Measurements from ENCODE around the gene ZNF775.

Gene ZNF775

GRCh38 chr7:150435047-150435389 is 55.9 kb downstream of the ZNF775 start:
- ChIA-PET CTCF (no interaction called here), POLR2A (no interaction called here)
- DNase-seq (ENCODE audit: extremely low spot score), result no peak
- TF ChIP-seq PKNOX1 (IDR thresholded peaks at IDR 0.05) (no peak), HDGF (IDR thresholded peaks at IDR 0.05; ENCODE audit: borderline replicate concordance) (no peak), ELF4 (IDR thresholded peaks at IDR 0.05) (no peak), LEF1 (IDR thresholded peaks at IDR 0.05; ENCODE audit: borderline replicate concordance) (no peak), ARNT (IDR thresholded peaks at IDR 0.05) (no peak), FOXK2 (IDR thresholded peaks at IDR 0.05) (no peak), L3MBTL2 (conservative IDR thresholded peaks at IDR 0.05) (no peak), FOXM1 (IDR thresholded peaks at IDR 0.05; ENCODE audit: borderline replicate concordance) (no peak), SP1 (IDR thresholded peaks at IDR 0.05) (no peak)

GRCh38 chr7:150435390-150436073 is 56.4 kb downstream of the ZNF775 start:
- TF ChIP-seq FOXA1 (IDR thresholded peaks at IDR 0.05), result no peak
- POLR2A ChIA-PET, result no interaction called here
- CTCF ChIA-PET, result no interaction called here
- DNase-seq (ENCODE audit: extremely low spot score), result no peak

- TF ChIP-seq PKNOX1 (IDR thresholded peaks at IDR 0.05) (no peak), NFRKB (IDR thresholded peaks at IDR 0.05) (no peak), FOXA1 (IDR thresholded peaks at IDR 0.05) (no peak), L3MBTL2 (conservative IDR thresholded peaks at IDR 0.05) (no peak), ARNT (IDR thresholded peaks at IDR 0.05) (no peak), LEF1 (IDR thresholded peaks at IDR 0.05; ENCODE audit: borderline replicate concordance) (no peak), FOXK2 (IDR thresholded peaks at IDR 0.05) (no peak), FOXM1 (IDR thresholded peaks at IDR 0.05; ENCODE audit: borderline replicate concordance) (no peak), ZNF384 (IDR thresholded peaks at IDR 0.05) (no peak)
- no peak for DNase-seq (ENCODE audit: extremely low spot score)
- ChIA-PET CTCF (no interaction called here), POLR2A (no interaction called here)
These were observed 60.8 kb downstream of the ZNF775 start for GRCh38 chr7:150439967-150440366.

- POLR2A ChIA-PET, result no interaction called here
- CTCF ChIA-PET, result no interaction called here
- TF ChIP-seq FOXA1 (IDR thresholded peaks at IDR 0.05) (no peak), LEF1 (IDR thresholded peaks at IDR 0.05; ENCODE audit: borderline replicate concordance) (no peak), ELF4 (IDR thresholded peaks at IDR 0.05) (no peak), ZNF384 (IDR thresholded peaks at IDR 0.05) (no peak), NFRKB (IDR thresholded peaks at IDR 0.05) (no peak), FOXK2 (IDR thresholded peaks at IDR 0.05) (no peak), ARNT (IDR thresholded peaks at IDR 0.05) (no peak)
- no peak for DNase-seq (ENCODE audit: extremely low spot score)
These were observed 62.4 kb downstream of the ZNF775 start for GRCh38 chr7:150441524-150441923.

- ChIA-PET POLR2A (no interaction called here), CTCF (no interaction called here)
- no peak for TF ChIP-seq FOXM1 (IDR thresholded peaks at IDR 0.05; ENCODE audit: borderline replicate concordance)
- no peak for TF ChIP-seq TARDBP (IDR thresholded peaks at IDR 0.05)
- no peak for TF ChIP-seq FOXK2 (IDR thresholded peaks at IDR 0.05)
- no peak for TF ChIP-seq PKNOX1 (IDR thresholded peaks at IDR 0.05)
- TF ChIP-seq FOXA1 (IDR thresholded peaks at IDR 0.05), result no peak
- TF ChIP-seq SP1 (IDR thresholded peaks at IDR 0.05), result no peak
- no peak for TF ChIP-seq LEF1 (IDR thresholded peaks at IDR 0.05; ENCODE audit: borderline replicate concordance)
- no peak for TF ChIP-seq CTBP1 (IDR thresholded peaks at IDR 0.05; ENCODE audit: borderline replicate concordance)
- TF ChIP-seq SUZ12 (IDR thresholded peaks at IDR 0.05), result no peak
- no peak for TF ChIP-seq HDGF (IDR thresholded peaks at IDR 0.05; ENCODE audit: borderline replicate concordance)
- TF ChIP-seq ELF4 (IDR thresholded peaks at IDR 0.05), result no peak
- TF ChIP-seq BHLHE40 (IDR thresholded peaks at IDR 0.05; ENCODE audit: borderline replicate concordance), result no peak
- no peak for TF ChIP-seq NFRKB (IDR thresholded peaks at IDR 0.05)
- no peak for TF ChIP-seq ARNT (IDR thresholded peaks at IDR 0.05)
- no peak for TF ChIP-seq ZNF384 (IDR thresholded peaks at IDR 0.05)
- DNase-seq (ENCODE audit: extremely low spot score), result no peak
These were observed 63.7 kb downstream of the ZNF775 start for GRCh38 chr7:150442811-150443210.

GRCh38 chr7:150443793-150444540 is 64.8 kb downstream of the ZNF775 start:
- POLR2A ChIA-PET, result no interaction called here
- no peak for DNase-seq (ENCODE audit: extremely low spot score)
- CTCF ChIA-PET, result no interaction called here
- no peak for TF ChIP-seq PKNOX1 (IDR thresholded peaks at IDR 0.05)
- no peak for TF ChIP-seq LEF1 (IDR thresholded peaks at IDR 0.05; ENCODE audit: borderline replicate concordance)
- TF ChIP-seq ZNF384 (IDR thresholded peaks at IDR 0.05), result no peak
- TF ChIP-seq FOXK2 (IDR thresholded peaks at IDR 0.05), result no peak
- TF ChIP-seq NFRKB (IDR thresholded peaks at IDR 0.05), result no peak
